GM10847 (cell line): ENCODE data around the gene GLB1L.

Source experiments
- POLR2A ChIP-seq: IDR thresholded peaks from 2 replicates; pipeline ENCODE4 v1.6.1; 2011; ENCODE audit not compliant: insufficient read length; ENCODE audit errors: extremely low read depth

The GLB1L gene

GRCh38 chr2:219245148-219245898 lies at the start of gene GLB1L, which contains the start of gene STK16:
GLB1L (minus strand) TSS chr2:219245444; CDS start chr2:219243573, 1,871 bp downstream.
STK16 (plus strand) TSS chr2:219245479; CDS start chr2:219246000, 521 bp downstream.
- peak; percentile 88 for TF ChIP-seq POLR2A

- peak; percentile 45 for TF ChIP-seq POLR2A
Measured at GRCh38 chr2:219294356-219295351, 49.4 kb upstream of the GLB1L start.

- no peak for TF ChIP-seq POLR2A
Measured at GRCh38 chr2:219293736-219294231, 48.5 kb upstream of the GLB1L start.

- no peak for TF ChIP-seq POLR2A
Measured at GRCh38 chr2:219292616-219293015, 47.4 kb upstream of the GLB1L start.

GRCh38 chr2:219291910-219292490 lies 46.8 kb upstream of the GLB1L start:
- TF ChIP-seq POLR2A, result no peak

- TF ChIP-seq POLR2A, result no peak
Measured at GRCh38 chr2:219291394-219291793, 46.1 kb upstream of the GLB1L start.

GRCh38 chr2:219290381-219291171 lies 45.3 kb upstream of the GLB1L start:
- TF ChIP-seq POLR2A, result no peak

- TF ChIP-seq POLR2A, result no peak
Measured at GRCh38 chr2:219289537-219290361, 44.5 kb upstream of the GLB1L start.

- no peak for TF ChIP-seq POLR2A
Measured at GRCh38 chr2:219289195-219289536, 43.9 kb upstream of the GLB1L start.

- no peak for TF ChIP-seq POLR2A
Measured at GRCh38 chr2:219287580-219288265, 42.5 kb upstream of the GLB1L start.

- TF ChIP-seq POLR2A, result no peak
Measured at GRCh38 chr2:219286436-219287115, 41.3 kb upstream of the GLB1L start.

GRCh38 chr2:219285894-219286425 lies 40.7 kb upstream of the GLB1L start:
- no peak for TF ChIP-seq POLR2A

GRCh38 chr2:219285373-219285735 lies 40.1 kb upstream of the GLB1L start:
- no peak for TF ChIP-seq POLR2A
